Pancreas (tissue), 10 donors: ENCODE data around the gene SULT1A1. TPM values are rescaled to one million over a fixed set of nuclear protein-coding genes. Genes with fewer than 3 reads are reported as not detected.
A peak's percentile ranks its signal among the peaks of the same experiment; 100 is the strongest.
"Not testable (repeated sequence)": the region's sequence is repeated elsewhere in the genome, so short reads cannot be mapped to it uniquely, and the experiment has no call there.

ENCODE experiments used
- ATAC-seq, 4 donors: fragments of 200-7000 bp; cut with Tn5 transposase; one replicate each; pipeline versions ENCODE4 v1.8.0 to v1.9.1; 2020; ENCODE audit warnings: mild to moderate bottlenecking in 4 of 4, moderate library complexity in 4 of 4
- DNase-seq, 6 donors: peaks; one replicate each; pipeline ENCODE4 v3.0.0-alpha.2; 2020
- FAIRE-seq: peaks from 2 replicates; lab custom pipeline; 2012; peaks lifted over from hg19 to GRCh38; lab: Jason Lieb, UNC
- H3K27ac ChIP-seq, 4 donors: fragments of 200-600 bp; sonication (generic); 1 replicate in 3 of 4; 2 replicates in 1 of 4; pipeline versions ENCODE4 v1.5.0 to v1.8.0; 2020
- H3K27me3 ChIP-seq, 4 donors: fragments of 200-600 bp; one replicate each; pipeline ENCODE4 v1.8.0; 2021
- H3K36me3 ChIP-seq, 3 donors: fragments of 200-600 bp; sonication (generic) in 1 of 3; one replicate each; pipeline versions ENCODE4 v1.5.0 to v1.8.0; 2020 to 2021
- H3K4me1 ChIP-seq, 3 donors: fragments of 200-600 bp; one replicate each; pipeline ENCODE4 v1.8.0; 2021
- H3K4me3 ChIP-seq, 4 donors: fragments of 200-600 bp; sonication (generic) in 2 of 4; one replicate each; pipeline versions ENCODE4 v1.5.0 to v1.8.0; 2020 to 2021
- H3K9me3 ChIP-seq, 4 donors: fragments of 200-600 bp; one replicate each; pipeline ENCODE4 v1.8.0; 2021
- WGBS, 2 donors: extraction: QIAGEN DNeasy Blood & Tissue Kit; methylation state at CpG; one replicate each; pipeline ENCODE4 v1.1.7; 2013; 5-methylcytosine and 5-hydroxymethylcytosine counted together
- intact Hi-C, 3 donors: fragments of 100-400 bp; cut with DNase I; formaldehyde crosslinking; loops; one replicate each; pipeline versions ENCODE4 v1.11.1 to v1.14.2; 2022
- polyA plus RNA-seq, 2 donors: library from polyadenylated mRNA; stranded (reverse); fragments of 200-250 nt; gene quantifications; one replicate each; pipeline ENCODE4 v1.2.3, GENCODE V29; 2013
- total RNA-seq, 6 donors: library from RNA; stranded (reverse); fragmentation: NEBNext Ultra II Directional in 4 of 6; extraction: Animal tissue kit (Norgen Biotek cat#: 25700) in 4 of 6; gene quantifications; one replicate each; pipeline versions ENCODE4 v1.2.1 to v1.2.4, GENCODE V29; 2021 to 2023
- TF ChIP-seq, protein P1 (sequence below), 4 donors: fragments of 200-600 bp; sonication (generic) in 3 of 4; IDR thresholded peaks; one replicate each; pipeline versions ENCODE4 v1.5.0 to v1.8.0; 2021; ENCODE audit warnings: antibody characterized with exemption in 4 of 4
- donor health status: healthy with polysubstance abuse.
- donor health status: DM: no; HTN: no; CAD: no; lungs with moderate emphysema.
- donor health status: DM: no; HTN: no; CAD: no.
- donor health status: control.
- donor health status: control.
- donor health status: Bipolar disorder and iron deficiency.
- donor health status: DM: yes; HTN: yes; CAD: no.
- donor health status: DM: no; HTN: no; CAD: no.
- donor health status: DM: no; HTN: no; CAD: no.
- donor health status: DM: yes; HTN: yes; CAD: no.

Gene SULT1A1
- total RNA-seq (10 to 100 TPM in 3 of 6 donors, 1 to 10 TPM in 3; 5.7 to 18.3 (median 9.0) TPM), polyA plus RNA-seq (10 to 100 TPM; 29.7 to 46.7 TPM)

DNA sequence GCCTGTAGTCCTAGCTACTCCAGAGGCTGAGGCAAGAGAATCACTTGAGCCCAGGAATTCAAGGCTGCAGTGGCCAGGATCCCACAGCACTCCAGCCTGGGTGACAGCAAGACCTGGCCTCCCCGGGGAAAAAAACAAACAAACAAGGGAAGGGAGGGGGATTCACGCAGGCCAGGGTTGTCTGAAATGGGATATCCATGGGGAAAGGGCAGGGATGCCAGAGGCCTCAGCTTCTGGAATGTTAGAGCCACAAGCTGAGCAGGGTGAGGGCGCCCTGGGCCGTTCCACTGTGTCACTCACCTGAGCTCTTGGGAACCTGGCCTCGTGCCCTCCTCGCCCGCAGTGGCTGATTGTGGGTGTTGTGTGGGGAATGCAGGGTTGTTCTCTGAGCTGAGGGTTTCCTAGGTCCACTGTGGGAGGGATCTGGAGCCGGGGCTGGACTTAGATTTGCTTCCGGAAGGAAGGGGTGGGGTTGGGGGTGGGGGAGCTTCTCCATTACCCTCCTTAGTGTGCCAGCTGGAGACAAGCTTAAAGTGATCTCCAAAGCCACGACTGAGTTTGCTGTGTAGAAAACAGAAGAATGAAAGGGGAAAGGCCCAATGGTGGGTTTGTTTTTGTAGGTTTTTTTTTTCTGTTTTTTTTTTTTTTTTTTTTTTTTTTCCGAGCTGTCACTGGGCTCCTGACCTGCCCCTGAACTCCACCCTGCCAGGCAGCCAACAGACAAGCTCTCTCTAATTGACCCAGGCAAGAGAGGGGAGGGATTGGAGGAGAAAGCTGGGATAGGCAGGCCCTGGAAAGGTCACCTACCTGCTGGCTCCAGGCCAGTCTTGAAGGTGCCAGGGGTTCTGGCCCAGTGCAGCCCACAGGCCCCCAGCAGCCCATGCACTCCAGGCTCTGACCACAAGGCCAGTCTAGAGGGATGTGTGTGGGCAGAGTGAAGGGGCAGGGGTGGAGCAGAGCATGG is at the start of gene SULT1A1:
Gene SULT1A1, minus strand, starts transcription at position 414 of the 964 bp plus-strand sequence. CDS start 1,189 bp downstream, outside the sequence.
- peak within 1 kb of the TSS in 1 of 4 donors; percentile 34 for H3K4me3 ChIP-seq
- H3K4me1 ChIP-seq, result peaks cover 7 to 16% (median 15%) of the 10 kb centered on the region in 3 donors
- H3K27ac ChIP-seq, result peak within 1 kb of the TSS; percentile 42 to 65 (median 52)
- no peaks in the 10 kb centered on the region for H3K27me3 ChIP-seq
- FAIRE-seq (no peak), ATAC-seq (peak; percentile 83 to 91 (median 84)), DNase-seq (peak; percentile 76 to 96 (median 82))
- no peaks in the 10 kb centered on the region for H3K36me3 ChIP-seq
- 7% methylated on average over 11 of the region's 11 CpGs for WGBS, 2 donors
- no peaks in the 10 kb centered on the region for H3K9me3 ChIP-seq
- TF ChIP-seq, protein P1, sequence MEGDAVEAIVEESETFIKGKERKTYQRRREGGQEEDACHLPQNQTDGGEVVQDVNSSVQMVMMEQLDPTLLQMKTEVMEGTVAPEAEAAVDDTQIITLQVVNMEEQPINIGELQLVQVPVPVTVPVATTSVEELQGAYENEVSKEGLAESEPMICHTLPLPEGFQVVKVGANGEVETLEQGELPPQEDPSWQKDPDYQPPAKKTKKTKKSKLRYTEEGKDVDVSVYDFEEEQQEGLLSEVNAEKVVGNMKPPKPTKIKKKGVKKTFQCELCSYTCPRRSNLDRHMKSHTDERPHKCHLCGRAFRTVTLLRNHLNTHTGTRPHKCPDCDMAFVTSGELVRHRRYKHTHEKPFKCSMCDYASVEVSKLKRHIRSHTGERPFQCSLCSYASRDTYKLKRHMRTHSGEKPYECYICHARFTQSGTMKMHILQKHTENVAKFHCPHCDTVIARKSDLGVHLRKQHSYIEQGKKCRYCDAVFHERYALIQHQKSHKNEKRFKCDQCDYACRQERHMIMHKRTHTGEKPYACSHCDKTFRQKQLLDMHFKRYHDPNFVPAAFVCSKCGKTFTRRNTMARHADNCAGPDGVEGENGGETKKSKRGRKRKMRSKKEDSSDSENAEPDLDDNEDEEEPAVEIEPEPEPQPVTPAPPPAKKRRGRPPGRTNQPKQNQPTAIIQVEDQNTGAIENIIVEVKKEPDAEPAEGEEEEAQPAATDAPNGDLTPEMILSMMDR (IDR thresholded peaks at IDR 0.05), result no peak
- intact Hi-C loops, result no loop called here

GRCh38 chr16:28639959-28640358 is 30.1 kb upstream of the SULT1A1 start:
- 44 to 58% methylated on average over 2 of the region's 2 CpGs for WGBS, 2 donors
- H3K27ac ChIP-seq, H3K4me1 ChIP-seq, ATAC-seq, DNase-seq, H3K27me3 ChIP-seq, H3K36me3 ChIP-seq, H3K9me3 ChIP-seq, intact Hi-C loops, H3K4me3 ChIP-seq, FAIRE-seq: not testable (repeated sequence)

GRCh38 chr16:28638359-28638758 is 28.5 kb upstream of the SULT1A1 start:
- ATAC-seq, DNase-seq, H3K9me3 ChIP-seq, H3K27ac ChIP-seq, H3K27me3 ChIP-seq, intact Hi-C loops, FAIRE-seq, H3K4me1 ChIP-seq, H3K4me3 ChIP-seq, H3K36me3 ChIP-seq: not testable (repeated sequence)
- 88 to 94% methylated on average over 4 of the region's 5 CpGs for WGBS, 2 donors

GRCh38 chr16:28637765-28638164 is 27.9 kb upstream of the SULT1A1 start, which contains the start of gene NPIPB8:
Gene NPIPB8, plus strand, starts transcription at chr16:28638065. Its CDS starts 296 bp downstream, at chr16:28638361.
- H3K27me3 ChIP-seq, H3K9me3 ChIP-seq, H3K36me3 ChIP-seq, ATAC-seq, H3K4me1 ChIP-seq, H3K4me3 ChIP-seq, FAIRE-seq, H3K27ac ChIP-seq, intact Hi-C loops, DNase-seq: not testable (repeated sequence)
- WGBS, 2 donors, result no CpG with 5 or more reads among the region's 1 CpG

DNA sequence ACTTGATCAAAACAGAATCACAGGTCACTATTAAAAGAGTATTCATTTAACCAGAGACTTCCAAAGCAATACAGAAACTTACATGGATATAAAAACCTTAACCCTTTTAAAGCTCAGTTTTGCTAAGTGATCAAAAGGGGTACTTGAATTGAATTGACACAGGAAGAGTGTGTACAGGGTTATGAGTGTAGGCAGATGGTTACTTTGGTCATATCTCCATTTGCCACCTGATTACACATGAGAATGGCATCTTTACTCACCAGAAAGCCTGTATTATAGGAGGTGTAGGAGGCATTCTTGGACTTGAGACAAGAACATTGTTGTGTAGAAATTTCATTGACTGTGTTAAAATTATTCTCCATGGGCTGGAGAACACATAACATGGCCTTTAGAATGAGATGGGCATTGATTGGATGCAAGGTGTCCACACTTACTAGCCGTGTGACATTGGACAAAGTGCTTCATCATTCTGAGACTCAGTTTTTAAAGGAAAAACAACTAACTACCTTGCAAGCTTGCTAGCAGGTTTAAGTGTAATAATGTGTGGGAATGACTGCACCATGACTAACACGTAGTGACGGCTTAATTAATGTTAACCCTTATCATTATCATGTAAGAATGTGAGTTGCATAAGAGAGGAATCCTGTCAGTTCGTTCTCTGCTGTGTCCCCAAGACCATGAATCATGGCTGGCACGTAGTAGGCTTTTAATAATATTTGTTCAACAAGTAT is 26.4 kb upstream of the SULT1A1 start:
- H3K27me3 ChIP-seq, FAIRE-seq, DNase-seq, ATAC-seq, H3K36me3 ChIP-seq, H3K9me3 ChIP-seq, H3K4me1 ChIP-seq, intact Hi-C loops, H3K27ac ChIP-seq, H3K4me3 ChIP-seq: not testable (repeated sequence)
- 50 to 63% methylated on average over 5 of the region's 5 CpGs for WGBS, 2 donors

GRCh38 chr16:28630905-28631304 is 21.1 kb upstream of the SULT1A1 start:
- 37 to 53% methylated on average over 4 of the region's 5 CpGs for WGBS, 2 donors
- H3K9me3 ChIP-seq, DNase-seq, H3K27ac ChIP-seq, H3K4me3 ChIP-seq, FAIRE-seq, H3K4me1 ChIP-seq, ATAC-seq, H3K36me3 ChIP-seq, H3K27me3 ChIP-seq, intact Hi-C loops: not testable (repeated sequence)

DNA sequence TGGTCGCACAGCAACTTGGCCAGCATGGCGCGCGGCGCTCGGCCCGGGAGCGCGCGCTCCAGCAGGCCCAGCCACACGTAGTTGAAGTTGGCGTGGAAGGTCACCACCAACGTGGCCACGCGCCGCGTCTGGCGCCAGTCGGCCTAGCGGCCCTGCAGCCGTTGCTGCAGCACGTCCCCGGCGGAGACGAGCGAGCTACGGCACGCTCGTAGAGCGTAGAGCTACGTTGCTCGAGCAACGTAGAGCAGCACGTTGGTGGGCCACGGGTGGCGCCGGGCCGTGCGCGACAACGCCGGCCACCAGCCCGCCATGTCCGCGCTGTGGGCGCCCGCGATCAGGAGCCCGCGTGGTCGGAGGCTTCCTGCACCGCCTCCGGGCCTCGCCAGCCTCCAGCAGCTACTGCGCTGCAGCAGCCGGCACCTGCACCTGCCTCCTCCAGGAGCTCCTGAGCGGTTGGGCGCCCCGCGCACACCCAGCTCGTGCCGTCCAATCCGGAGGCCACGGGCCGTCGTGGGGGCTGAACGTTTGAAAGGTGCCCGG is 13.4 kb upstream of the SULT1A1 start:
- 0 to 1% methylated on average over 63 to 68 of the region's 68 CpGs for WGBS, 2 donors
- Histone ChIP-seq H3K36me3 (no peaks in the 10 kb centered on the region), H3K27ac (peak overlapping the region; percentile 44 to 81 (median 52)), H3K27me3 (no peaks in the 10 kb centered on the region), H3K9me3 (no peaks in the 10 kb centered on the region), H3K4me1 (no peaks in the 10 kb centered on the region), H3K4me3 (peak overlapping the region; percentile 31 to 68 (median 56))
- FAIRE-seq (no peak), DNase-seq (peak; percentile 69 to 94 (median 78)), ATAC-seq (peak; percentile 93 to 96 (median 94))
- TF ChIP-seq, protein P1 (IDR thresholded peaks at IDR 0.05), result no peak
- intact Hi-C loops, result no loop called here

DNA sequence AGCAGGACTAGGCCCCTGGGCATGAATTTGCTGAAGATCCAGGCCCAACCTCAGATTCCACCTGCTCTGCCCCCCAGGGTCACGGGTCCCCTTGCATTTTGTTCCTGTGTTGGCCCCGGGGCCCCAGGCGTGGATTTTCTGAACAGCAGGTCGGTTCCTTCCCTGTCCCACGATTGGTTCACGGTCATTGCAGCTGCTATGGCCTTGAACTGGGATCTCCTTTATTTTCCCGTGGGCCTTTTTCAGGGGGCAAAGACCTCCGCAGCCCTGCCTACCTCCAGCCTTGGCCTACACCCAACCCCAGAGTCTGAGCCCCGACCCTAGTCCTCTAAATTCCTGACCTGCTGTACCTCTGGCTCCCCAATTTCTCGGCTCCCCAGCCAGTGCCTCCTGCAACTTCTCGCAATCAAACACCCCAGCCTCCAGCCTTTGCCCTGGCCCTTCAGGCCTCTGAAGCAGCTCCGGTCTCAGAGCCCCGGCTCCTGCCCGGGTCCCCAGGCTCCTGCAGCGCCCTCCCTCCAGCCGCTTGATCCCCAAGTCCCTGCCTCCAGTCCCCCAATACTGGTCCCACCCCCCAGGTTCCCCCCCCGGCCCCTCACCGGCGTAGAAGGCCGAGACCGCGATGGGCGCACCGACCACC is 12.8 kb upstream of the SULT1A1 start:
- H3K4me1 ChIP-seq, intact Hi-C loops, H3K36me3 ChIP-seq, H3K9me3 ChIP-seq, H3K27me3 ChIP-seq, FAIRE-seq: not testable (repeated sequence)
- peak in 1 of 6 donors; percentile 25 for DNase-seq
- Histone ChIP-seq H3K4me3 (peak overlapping the region; percentile 31 to 68 (median 56)), H3K27ac (peak overlapping the region in 3 of 4 donors; percentile 48 to 81 (median 56))
- 12 to 15% methylated on average over 23 to 24 of the region's 24 CpGs for WGBS, 2 donors
- ATAC-seq, result peak; percentile 49 to 66 (median 59)
